ENCODE measurements around the gene NHERF2. TPM values are rescaled to one million over a fixed set of nuclear protein-coding genes. Genes with fewer than 3 reads are reported as not detected.

The NHERF2 gene
- total RNA-seq, 2 donors from 2014 or later: 0.82 to 3.7 TPM

DNA sequence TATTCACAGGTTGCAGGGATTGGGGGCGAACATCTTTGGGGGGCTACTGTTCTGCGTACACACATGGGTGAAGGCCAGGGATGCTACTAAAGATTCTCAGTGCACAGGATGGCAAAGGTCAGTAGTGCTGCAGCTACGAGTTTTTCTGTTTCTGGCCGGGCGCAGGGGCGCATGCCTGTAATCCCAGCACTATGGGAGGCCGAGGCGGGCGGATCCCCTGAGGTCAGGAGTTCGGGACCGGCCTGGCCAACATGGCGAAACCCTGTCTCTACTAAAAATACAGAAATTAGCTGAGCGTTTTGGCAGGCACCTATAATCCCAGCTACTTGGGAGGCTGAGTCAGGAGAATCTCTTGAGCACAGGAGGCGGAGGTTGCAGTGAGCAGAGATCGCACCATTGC lies 13.2 kb upstream of the NHERF2 start:
- DNase-seq (ENCODE audit: low spot score in 2 of 2): no peak
- H3K9me3 Mint-ChIP-seq: no peaks in the 10 kb centered on the region

DNA sequence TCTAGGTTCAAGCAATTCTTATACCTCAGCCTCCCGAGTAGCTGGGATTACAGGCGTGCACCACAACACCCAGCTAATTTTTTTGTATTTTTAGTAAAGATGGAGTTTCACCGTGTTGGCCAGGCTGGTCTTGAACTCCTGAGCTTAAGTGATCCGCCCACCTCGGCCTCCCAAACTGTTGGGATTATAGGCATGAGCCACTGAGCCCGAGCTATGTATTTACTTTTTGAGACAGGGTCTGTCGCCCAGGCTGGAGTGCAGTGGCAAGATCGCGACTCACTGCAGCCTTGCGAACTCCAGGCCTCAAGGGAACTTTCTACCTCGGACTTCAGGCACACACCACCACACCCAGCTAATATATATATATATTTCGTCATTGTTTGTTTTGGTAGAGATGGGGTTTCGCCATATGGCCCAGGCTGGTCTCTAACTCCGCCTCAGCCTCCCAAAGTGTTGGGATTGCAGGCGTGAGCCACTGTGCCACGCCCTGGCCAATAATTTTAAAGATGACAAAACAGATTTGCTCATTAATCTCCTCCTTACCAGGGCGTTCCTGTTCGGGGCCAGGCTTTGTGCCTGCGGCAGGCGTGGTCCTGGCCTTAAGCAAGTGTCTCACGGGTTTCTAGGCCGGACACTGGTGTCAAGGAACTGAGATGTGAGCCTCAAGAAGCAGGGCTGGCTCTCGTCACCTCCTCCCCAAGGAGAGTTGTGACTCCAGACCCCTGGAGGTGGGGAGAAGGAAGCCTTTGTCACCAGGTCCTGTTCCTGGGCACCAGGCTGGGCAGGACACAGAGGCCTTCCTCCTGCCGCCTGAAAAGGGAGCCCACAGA lies 11.4 kb upstream of the NHERF2 start:
- Mint-ChIP-seq H3K36me3 (peaks cover 1% of the 10 kb centered on the region in 2 donors), H3K27ac (no peak overlapping the region), H3K9me3 (no peaks in the 10 kb centered on the region)
- DNase-seq (ENCODE audit: low spot score in 2 of 2) (no peak), ATAC-seq (no peak)

More for the DNA sequence above, 13.2 kb upstream of the NHERF2 start:
- no peak for ATAC-seq
- no peak overlapping the region for H3K27ac Mint-ChIP-seq
- peaks cover 11 to 12% of the 10 kb centered on the region in 2 donors for H3K36me3 Mint-ChIP-seq

DNA sequence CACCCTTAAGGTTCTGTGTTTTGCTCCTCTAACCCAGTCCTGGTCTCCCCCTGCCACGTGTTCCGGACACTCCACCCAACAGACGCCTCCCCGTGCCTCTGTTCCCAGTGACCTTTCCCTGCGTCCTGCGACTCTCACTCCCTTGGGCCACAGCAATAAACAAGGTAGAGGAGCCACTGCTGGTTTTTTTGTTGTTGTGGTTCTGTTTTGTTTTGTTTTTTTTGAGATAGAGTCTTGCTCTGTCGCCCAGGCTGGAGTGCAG lies 10.8 kb upstream of the NHERF2 start:
- ATAC-seq (no peak), DNase-seq (ENCODE audit: low spot score in 2 of 2) (no peak)
- no peak overlapping the region for H3K27ac Mint-ChIP-seq
- no peaks in the 10 kb centered on the region for H3K9me3 Mint-ChIP-seq
- no peaks in the 10 kb centered on the region for H3K36me3 Mint-ChIP-seq

DNA sequence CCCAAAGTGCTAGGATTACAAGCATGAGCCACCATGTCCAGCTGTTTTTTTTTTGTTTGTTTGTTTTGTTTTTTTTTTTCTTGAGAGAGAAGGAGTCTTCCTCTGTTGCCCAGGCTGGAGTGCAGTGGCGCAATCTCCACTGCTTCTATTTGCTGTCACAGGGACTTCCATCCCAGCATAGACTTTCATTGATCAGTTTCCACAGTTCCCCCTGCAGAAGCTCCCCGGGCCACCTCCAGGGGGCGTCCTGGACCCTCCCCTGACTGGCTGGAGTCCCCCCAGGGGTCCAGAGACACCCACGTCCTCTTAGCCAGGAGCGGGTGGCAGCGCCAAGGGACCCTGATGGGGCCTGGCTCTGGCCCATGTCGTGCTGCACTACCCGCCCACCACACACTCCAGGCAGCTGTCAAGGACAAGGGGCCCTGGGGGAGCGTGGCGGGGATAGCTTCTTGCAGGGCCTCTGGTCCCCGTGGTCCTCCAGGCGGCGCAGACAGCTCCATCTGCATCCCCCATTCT lies 10.2 kb upstream of the NHERF2 start:
- Mint-ChIP-seq H3K36me3 (no peaks in the 10 kb centered on the region), H3K9me3 (no peaks in the 10 kb centered on the region), H3K27ac (no peak overlapping the region)
- ATAC-seq (peak in 1 of 2 donors; percentile 49), DNase-seq (ENCODE audit: low spot score in 2 of 2) (peak in 1 of 2 donors; percentile 52)

DNA sequence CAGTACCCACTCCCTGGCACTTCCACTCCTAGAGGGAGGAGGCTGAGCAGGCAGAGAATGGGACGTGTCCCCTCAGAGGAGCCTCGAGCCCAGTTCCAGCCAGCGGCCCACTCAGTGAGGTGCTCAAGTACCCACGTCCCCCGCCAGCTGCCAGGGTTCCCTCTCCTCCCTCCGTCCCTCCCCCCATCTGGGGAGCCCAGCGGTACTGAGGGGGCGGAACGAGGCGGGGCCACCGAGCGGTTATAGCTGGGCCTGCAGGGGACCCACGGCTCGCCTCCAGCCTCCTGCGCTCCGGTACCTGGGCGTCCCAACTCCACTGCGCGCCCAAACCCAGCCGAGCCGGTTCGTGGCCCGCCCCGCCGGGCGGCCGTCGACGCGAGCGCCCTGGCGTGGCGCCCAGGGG lies 7.2 kb upstream of the NHERF2 start, which contains the start of gene NPW:
Gene NPW, plus strand, starts transcription at position 268 of the 403 bp plus-strand sequence.
- DNase-seq (ENCODE audit: low spot score in 2 of 2): peak in 1 of 2 donors; percentile 38
- Mint-ChIP-seq H3K27ac (no peak within 1 kb of the TSS), H3K9me3 (no peaks in the 10 kb centered on the region), H3K36me3 (no peaks in the 10 kb centered on the region)
- ATAC-seq: no peak

DNA sequence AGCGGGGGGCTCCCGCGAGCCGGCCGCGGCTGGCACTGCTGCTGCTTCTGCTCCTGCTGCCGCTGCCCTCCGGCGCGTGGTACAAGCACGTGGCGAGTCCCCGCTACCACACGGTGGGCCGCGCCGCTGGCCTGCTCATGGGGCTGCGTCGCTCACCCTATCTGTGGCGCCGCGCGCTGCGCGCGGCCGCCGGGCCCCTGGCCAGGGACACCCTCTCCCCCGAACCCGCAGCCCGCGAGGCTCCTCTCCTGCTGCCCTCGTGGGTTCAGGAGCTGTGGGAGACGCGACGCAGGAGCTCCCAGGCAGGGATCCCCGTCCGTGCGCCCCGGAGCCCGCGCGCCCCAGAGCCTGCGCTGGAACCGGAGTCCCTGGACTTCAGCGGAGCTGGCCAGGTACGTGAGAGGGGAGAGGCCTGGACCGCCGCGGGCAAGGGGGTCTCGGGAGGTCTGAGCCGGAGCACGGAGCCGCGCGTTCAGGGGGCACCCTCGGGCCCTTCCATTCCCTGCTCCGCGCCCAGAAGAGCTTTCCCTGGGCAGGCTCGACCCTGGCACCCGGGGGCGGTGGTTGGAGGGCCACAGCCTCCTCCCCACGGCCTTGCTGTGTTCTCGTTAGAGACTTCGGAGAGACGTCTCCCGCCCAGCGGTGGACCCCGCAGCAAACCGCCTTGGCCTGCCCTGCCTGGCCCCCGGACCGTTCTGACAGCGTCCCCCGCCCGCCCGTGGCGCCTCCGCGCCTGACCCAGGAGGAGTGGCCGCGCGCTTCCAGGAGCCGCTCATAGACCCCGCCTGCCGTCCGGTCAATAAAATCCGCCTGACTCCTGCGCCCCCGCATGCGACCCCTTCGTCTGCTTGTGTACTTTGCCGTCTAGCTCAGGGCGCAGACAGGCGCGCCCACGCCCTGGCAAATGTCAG lies 6.5 kb upstream of the NHERF2 start:
- H3K27ac Mint-ChIP-seq: no peak overlapping the region
- DNase-seq (ENCODE audit: low spot score in 2 of 2) (no peak), ATAC-seq (no peak)
- H3K36me3 Mint-ChIP-seq: no peaks in the 10 kb centered on the region
- no peaks in the 10 kb centered on the region for H3K9me3 Mint-ChIP-seq

DNA sequence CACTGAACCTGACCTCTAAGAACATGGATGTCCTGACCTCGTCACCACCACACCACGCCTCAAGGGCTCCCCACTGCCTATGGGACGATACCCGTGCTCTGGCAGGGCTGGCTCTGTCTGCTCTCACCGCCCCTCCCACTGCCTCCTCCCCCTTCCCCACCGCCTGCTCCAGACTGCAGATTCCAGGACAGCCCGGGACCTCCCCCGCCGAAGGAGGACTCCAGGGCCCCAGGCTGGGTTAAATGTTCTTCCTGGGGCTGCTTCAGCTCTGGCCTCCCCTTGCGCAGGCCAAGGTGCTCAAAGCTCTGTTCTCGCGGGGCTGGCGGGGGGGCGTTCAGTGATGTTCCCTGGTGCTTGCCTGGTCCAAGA lies 4.0 kb upstream of the NHERF2 start:
- no peaks in the 10 kb centered on the region for H3K36me3 Mint-ChIP-seq
- peak; percentile 25 to 66 for ATAC-seq
- no peak for DNase-seq (ENCODE audit: low spot score in 2 of 2)
- no peaks in the 10 kb centered on the region for H3K9me3 Mint-ChIP-seq
- H3K27ac Mint-ChIP-seq: peak overlapping the region in 1 of 2 donors; percentile 71

DNA sequence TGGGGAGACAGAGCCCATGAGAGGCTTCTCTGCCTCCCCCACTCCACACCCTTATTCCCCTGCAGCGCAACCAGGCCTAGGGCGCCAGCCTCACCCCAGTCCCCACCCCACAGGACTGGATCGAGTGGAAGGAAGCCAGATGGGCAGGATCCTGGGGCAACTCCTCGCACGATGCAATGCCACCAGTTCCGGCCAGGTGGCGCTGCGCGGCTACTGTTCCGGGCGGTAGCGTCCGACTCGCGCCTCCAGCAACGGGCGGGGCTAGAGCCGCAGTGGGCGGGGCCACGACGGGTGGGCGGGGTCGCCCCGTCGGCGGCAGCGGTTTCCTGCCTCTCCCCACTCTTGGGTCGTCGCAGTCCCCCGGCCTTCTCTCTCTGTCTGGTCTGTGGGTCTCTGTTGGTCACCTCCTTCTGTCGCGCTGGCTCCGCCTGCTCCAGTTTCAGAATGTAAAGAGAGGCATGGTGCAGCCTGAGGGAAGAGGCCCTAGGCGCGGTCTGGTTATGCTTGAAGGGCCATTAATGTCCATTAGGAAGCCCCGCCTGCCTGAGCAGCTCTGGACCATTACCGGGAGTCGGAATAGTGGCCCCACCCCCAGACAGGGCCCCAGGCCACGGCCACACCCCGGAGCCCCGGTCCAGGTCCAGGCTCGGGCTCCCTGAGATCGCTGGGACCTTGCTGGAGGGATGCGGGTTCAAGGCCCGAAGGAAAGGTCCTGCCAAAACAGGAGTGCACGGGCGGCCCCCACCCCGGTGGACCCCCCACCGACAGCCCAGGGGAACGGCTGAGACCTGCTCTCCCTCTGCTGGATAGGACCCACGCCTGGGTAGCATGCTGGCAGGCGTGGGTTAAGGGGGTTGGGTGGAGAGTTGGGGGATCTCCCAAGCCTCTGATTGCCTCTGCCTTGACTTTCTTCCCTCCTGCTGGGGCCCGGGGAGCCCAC lies 3.3 kb upstream of the NHERF2 start:
- no peaks in the 10 kb centered on the region for H3K9me3 Mint-ChIP-seq
- H3K36me3 Mint-ChIP-seq: no peaks in the 10 kb centered on the region
- ATAC-seq (peak; percentile 80 to 84), DNase-seq (ENCODE audit: low spot score in 2 of 2) (peak; percentile 92 to 99)
- H3K27ac Mint-ChIP-seq: peak overlapping the region in 1 of 2 donors; percentile 71

DNA sequence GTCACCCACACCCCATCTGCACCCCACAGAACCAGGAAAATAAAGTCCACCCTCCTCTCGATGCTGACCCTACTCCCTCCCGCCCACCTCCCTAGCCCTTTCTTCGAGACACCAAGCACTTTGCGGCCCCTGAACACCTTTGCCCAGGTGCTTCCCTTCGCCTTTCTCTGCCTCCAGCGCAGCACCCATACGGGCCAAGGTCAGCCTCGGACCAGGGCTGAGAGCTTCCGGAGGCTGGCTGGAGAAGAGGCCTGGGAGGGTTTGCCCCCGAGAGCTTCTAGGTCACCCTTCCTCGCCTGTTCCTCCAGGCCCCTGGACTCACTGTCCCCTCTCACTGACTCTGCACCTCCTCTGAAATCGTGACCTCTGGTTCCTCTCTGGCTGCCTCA lies 2.7 kb upstream of the NHERF2 start:
- Mint-ChIP-seq H3K36me3 (no peaks in the 10 kb centered on the region), H3K9me3 (no peaks in the 10 kb centered on the region), H3K27ac (peak overlapping the region in 1 of 2 donors; percentile 66)
- DNase-seq (ENCODE audit: low spot score in 2 of 2): no peak
- ATAC-seq: no peak

DNA sequence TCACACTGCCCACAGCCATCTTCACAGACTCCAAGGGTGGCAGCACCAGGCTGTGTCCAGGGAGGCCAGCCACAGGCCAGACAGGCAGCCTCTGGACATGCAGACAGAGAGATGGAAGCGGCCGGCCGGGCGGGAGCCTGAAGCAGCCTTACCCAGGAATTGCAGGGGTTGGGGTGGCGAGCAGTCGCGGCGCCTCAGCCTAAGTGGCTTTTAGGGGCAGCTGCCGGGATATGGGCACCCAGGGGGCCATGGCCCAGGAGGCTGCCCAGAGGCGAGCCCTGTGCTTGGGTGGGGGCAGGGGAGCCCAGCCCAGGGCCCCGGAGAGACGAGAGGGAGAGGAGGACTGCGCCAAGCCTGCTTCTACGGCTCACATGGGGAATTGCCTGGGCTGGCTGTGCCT lies 1.5 kb upstream of the NHERF2 start:
- DNase-seq (ENCODE audit: low spot score in 2 of 2): no peak
- no peak for ATAC-seq
- no peaks in the 10 kb centered on the region for H3K9me3 Mint-ChIP-seq
- no peaks in the 10 kb centered on the region for H3K36me3 Mint-ChIP-seq
- peak overlapping the region in 1 of 2 donors; percentile 41 for H3K27ac Mint-ChIP-seq

DNA sequence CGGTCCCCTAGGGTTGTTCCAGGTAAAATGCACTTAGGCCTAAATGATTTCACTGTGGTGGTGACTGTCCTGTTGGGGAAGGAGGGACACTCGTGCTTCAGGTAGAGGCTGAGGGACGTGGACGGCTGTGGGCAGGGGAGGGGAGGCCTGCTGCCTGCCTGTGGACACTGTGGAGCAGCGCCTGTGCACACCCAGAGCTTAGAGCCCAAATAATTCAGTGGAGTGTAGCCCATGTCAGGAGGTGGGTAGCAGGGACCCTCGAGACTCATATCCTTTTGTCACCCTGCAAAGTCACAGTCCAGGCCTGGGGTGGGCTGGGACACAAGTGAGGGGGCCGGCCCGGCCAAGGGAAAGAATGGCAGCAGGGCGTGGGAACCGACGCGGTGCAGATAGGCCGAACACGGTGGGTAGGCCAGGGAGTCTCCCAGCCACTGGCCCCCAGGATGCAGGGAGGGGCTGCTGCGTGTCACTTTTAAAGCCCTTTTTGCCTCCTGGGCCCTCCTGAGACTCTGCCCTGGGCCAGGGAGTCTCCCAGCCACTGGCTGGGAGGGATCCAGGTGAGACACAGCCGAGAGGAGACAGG lies 733 bp upstream of the NHERF2 start:
- no peak for DNase-seq (ENCODE audit: low spot score in 2 of 2)

DNA sequence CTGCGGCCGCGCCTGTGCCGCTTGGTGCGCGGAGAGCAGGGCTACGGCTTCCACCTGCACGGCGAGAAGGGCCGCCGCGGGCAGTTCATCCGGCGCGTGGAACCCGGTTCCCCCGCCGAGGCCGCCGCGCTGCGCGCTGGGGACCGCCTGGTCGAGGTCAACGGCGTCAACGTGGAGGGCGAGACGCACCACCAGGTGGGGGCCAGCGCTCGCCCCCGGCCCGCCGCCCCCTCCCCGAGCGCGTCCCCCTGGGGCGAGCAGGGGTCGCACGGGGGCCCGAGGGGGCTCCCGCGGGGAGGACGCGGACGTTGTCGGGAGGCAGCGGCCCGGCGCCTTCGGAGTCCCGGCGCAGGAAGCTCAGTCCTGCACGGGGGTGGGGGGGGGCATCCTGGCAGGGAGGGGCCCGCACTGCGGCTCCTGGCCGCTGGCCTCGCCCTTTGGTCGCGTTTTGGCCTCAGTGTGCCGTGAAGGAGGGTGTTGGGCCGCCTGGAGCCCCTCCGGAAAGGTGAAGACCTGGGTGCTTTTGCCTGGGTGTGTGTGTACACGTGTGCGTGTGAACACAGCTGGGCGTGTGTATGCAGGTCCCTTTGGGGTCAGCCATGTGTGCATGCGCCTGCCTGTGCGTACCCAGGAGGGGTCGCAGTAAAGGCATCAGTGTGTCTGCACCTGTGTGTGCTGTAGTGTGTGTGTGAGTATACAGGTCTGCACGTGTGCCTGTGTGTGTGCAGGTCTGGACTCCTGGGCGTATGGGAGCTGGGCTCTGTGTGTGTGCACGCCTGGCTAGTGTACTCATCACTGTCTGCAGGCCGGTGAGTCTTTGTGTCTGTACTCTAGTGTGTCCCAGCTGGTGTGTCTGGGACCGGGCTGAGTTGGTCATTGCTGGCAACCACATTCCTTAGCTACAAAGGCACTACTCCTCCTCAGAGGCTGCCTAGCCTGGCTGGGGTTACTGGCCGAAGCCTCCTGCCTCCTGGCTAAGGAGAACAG lies 615 bp downstream of the NHERF2 start:
- no peaks in the 10 kb centered on the region for H3K9me3 Mint-ChIP-seq
- ATAC-seq (peak in 1 of 2 donors; percentile 4), DNase-seq (ENCODE audit: low spot score in 2 of 2) (no peak)
- H3K27ac Mint-ChIP-seq: no peak overlapping the region
- H3K36me3 Mint-ChIP-seq: no peaks in the 10 kb centered on the region

More for the DNA sequence above, 733 bp upstream of the NHERF2 start:
- Mint-ChIP-seq H3K36me3 (no peaks in the 10 kb centered on the region), H3K9me3 (no peaks in the 10 kb centered on the region), H3K27ac (no peak overlapping the region)
- no peak for ATAC-seq

DNA sequence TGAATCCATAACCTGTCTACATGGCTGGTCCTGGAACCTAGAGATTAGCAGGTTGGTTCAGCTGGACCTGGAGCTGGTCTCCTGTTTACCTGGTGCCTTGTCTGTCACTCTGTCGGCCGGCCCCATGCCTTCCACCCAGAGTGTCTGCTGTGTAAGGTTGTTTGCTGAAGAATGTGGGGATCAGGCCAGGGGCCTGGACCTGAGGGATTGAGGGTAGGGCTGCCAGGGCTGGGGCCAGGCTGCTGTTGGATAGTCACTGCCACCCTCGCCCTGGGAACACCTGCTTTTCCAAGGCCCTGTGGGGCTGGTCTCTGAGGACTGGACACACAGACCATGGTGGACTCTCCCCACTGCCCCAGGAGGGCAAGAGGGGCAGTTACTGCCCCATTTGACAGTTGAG lies 1.4 kb downstream of the NHERF2 start:
- H3K9me3 Mint-ChIP-seq: no peaks in the 10 kb centered on the region
- ATAC-seq: no peak

DNA sequence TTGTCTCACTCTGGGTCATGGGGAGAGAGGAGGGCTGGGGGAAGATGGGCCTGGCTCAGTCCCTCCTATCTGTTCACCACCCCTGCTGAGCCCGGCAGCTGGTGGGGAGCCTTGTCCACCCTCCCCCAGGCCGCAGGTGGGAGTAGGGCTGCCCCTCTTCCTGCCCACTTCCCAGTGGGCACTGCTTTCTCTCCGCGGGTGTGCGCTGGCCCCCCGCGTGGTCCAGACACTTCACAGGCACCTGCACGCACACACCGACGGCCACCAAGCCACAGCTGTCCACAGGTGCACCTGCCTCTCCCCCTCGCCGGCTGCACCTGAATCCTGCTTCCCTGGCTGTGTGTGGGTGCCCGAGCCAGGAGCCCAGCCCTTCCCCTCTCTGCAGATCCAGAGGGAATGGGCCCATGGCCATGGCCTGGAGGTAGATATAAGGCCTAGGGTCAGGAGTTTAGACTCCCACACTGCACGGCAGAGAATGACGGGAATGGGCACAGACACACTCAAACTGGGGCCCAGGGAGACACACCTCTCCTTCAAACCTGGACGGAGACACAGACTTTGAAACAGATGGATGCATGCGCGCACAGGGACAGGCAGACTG lies 2.0 kb downstream of the NHERF2 start:
- no peak for DNase-seq (ENCODE audit: low spot score in 2 of 2)
- Mint-ChIP-seq H3K9me3 (no peaks in the 10 kb centered on the region), H3K36me3 (no peaks in the 10 kb centered on the region), H3K27ac (no peak overlapping the region)
- no peak for ATAC-seq

More for the DNA sequence above, 1.4 kb downstream of the NHERF2 start:
- Mint-ChIP-seq H3K27ac (no peak overlapping the region), H3K36me3 (no peaks in the 10 kb centered on the region)
- no peak for DNase-seq (ENCODE audit: low spot score in 2 of 2)

DNA sequence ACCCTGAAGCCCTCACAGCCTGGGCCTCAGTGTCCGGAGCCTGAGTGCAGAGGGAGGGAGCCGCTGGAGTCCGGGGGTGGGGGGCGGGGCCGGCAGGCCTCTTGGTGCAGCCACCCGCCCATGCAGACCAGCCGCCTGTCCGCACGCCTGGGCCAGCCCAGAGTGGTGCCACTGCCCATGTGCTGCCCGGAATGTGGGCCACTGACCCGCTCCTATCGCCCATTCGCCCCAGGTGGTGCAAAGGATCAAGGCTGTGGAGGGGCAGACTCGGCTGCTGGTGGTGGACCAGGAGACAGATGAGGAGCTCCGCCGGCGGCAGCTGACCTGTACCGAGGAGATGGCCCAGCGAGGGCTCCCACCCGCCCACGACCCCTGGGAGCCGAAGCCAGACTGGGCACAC lies 2.6 kb downstream of the NHERF2 start:
- H3K36me3 Mint-ChIP-seq: no peaks in the 10 kb centered on the region
- no peaks in the 10 kb centered on the region for H3K9me3 Mint-ChIP-seq
- ATAC-seq: no peak
- H3K27ac Mint-ChIP-seq: no peak overlapping the region
- no peak for DNase-seq (ENCODE audit: low spot score in 2 of 2)
